Adrenal gland (tissue), 5 donors: Measurements from ENCODE around the gene STX2.

Experiments used
- CTCF ChIP-seq, 6 experiments: fragments of 450-650 bp in 4 of 6; fragments of 200-600 bp in 2 of 6; sonication (generic) in 1 of 6; IDR thresholded peaks; 1 replicate in 5 of 6; 2 replicates in 1 of 6; pipeline versions ENCODE4 v1.5.1 to v1.8.0; 2016 to 2021; ENCODE audit warnings: antibody characterized with exemption in 6 of 6, mild to moderate bottlenecking in 2 of 6, moderate library complexity in 1 of 6
- POLR2A ChIP-seq, 2 donors: fragments of 450-650 bp; IDR thresholded peaks; one replicate each; pipeline ENCODE4 v1.6.1; 2017; ENCODE audit warnings: antibody characterized with exemption in 2 of 2, mild to moderate bottlenecking in 2 of 2, moderate library complexity in 1 of 2
- donor health status: DM: no; HTN: no; CAD: no.

- peak; percentile 64 to 90 (median 74) for TF ChIP-seq CTCF (IDR thresholded peaks at IDR 0.05)
- no peak for TF ChIP-seq POLR2A (IDR thresholded peaks at IDR 0.05)
Measured at GRCh38 chr12:130747867-130748740, 90.9 kb downstream of the STX2 start.
